T47D (cell line): ENCODE measurements around the gene WDR12.
"Not testable (repeated sequence)": the region's sequence is repeated elsewhere in the genome, so short reads cannot be mapped to it uniquely, and the experiment has no call there.

Experiments used
- DNase-seq, 2 experiments: peaks; one replicate each; pipeline versions ENCODE4 v3.0.0 to v3.0.0-alpha.2; 2011 to 2012; ENCODE audit warnings: low read depth in 1 of 2, low spot score in 1 of 2
- JUND ChIP-seq: IDR thresholded peaks from 2 replicates; pipeline ENCODE4 v1.6.1; 2012; ENCODE audit warnings: low read depth
- in situ Hi-C: cut with HindIII; loops from 2 replicates; pipeline ENCODE4 v1.10.0; 2016; ENCODE audit warnings: low sequenced_read_pairs, low pct_unique_long_range_greater_than_20kb

WDR12 gene

GRCh38 chr2:202861987-202862386, 49.5 kb downstream of the WDR12 start:
- in situ Hi-C loops = no loop called here
- no peak for DNase-seq
- no peak for TF ChIP-seq JUND

GRCh38 chr2:202858601-202859000, 52.9 kb downstream of the WDR12 start:
- in situ Hi-C loops = no loop called here
- TF ChIP-seq JUND = no peak
- peak in 1 of 2 experiments; percentile 53 for DNase-seq

- DNase-seq, in situ Hi-C loops: not testable (repeated sequence)
Measured at GRCh38 chr2:202849343-202849742, 62.1 kb downstream of the WDR12 start.

GRCh38 chr2:202848813-202849212, 62.7 kb downstream of the WDR12 start:
- TF ChIP-seq JUND = no peak
- DNase-seq = no peak
- in situ Hi-C loops = no loop called here

- DNase-seq = no peak
- in situ Hi-C loops = no loop called here
Measured at GRCh38 chr2:202847693-202848524, 63.6 kb downstream of the WDR12 start.

GRCh38 chr2:202844656-202845055, 66.8 kb downstream of the WDR12 start:
- TF ChIP-seq JUND = no peak
- DNase-seq = no peak
- in situ Hi-C loops = no loop called here

More at GRCh38 chr2:202847693-202848524, 63.6 kb downstream of the WDR12 start:
- TF ChIP-seq JUND = no peak

GRCh38 chr2:202842690-202843089, 68.8 kb downstream of the WDR12 start:
- in situ Hi-C loops = no loop called here
- TF ChIP-seq JUND = no peak
- DNase-seq = no peak

- TF ChIP-seq JUND = no peak
- in situ Hi-C loops = no loop called here
- no peak for DNase-seq
Measured at GRCh38 chr2:202841090-202841867, 70.2 kb downstream of the WDR12 start.

GRCh38 chr2:202831242-202832220, 79.9 kb downstream of the WDR12 start:
- in situ Hi-C loops = no loop called here
- TF ChIP-seq JUND = no peak
- peak; percentile 46 to 66 for DNase-seq

GRCh38 chr2:202824901-202825300, 86.6 kb downstream of the WDR12 start:
- DNase-seq = no peak
- no peak for TF ChIP-seq JUND
- in situ Hi-C loops = no loop called here
